C4-2B (cell line): ENCODE measurements around the gene AADAC.

Experiments used
- CTCF ChIP-seq: fragments of 450-650 bp; conservative IDR thresholded peaks from 2 replicates; pipeline ENCODE4 v1.5.1; 2017; ENCODE audit warnings: mild to moderate bottlenecking
- ZFX ChIP-seq: fragments of 450-650 bp; IDR thresholded peaks from 2 replicates; pipeline ENCODE4 v1.6.1; 2017

- TF ChIP-seq CTCF: no peak
- TF ChIP-seq ZFX: no peak
Observed at GRCh38 chr3:151800431-151800830, 13.5 kb upstream of the AADAC start.
